HG03571 (cell line): ENCODE data around the gene C1orf174.

ENCODE experiments used
- ATAC-seq: cut with Tn5 transposase; IDR thresholded peaks from one replicate; pipeline ENCODE4 v1.9.1; 2021; ENCODE audit not compliant: unreplicated experiment

The C1orf174 gene

DNA sequence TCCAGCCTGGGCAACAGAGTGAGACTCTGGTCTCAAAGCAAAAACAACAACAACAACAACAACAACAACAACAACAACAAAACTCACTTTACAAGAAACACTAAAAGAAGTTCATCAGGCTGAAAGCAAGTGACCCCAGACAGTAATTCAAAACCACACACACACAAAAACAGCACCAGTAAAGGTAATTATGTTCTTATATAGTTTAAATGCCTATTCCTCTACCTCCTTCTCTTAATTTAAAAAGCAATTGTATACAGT lies 1.7 kb downstream of the C1orf174 start:
- no peak for ATAC-seq

DNA sequence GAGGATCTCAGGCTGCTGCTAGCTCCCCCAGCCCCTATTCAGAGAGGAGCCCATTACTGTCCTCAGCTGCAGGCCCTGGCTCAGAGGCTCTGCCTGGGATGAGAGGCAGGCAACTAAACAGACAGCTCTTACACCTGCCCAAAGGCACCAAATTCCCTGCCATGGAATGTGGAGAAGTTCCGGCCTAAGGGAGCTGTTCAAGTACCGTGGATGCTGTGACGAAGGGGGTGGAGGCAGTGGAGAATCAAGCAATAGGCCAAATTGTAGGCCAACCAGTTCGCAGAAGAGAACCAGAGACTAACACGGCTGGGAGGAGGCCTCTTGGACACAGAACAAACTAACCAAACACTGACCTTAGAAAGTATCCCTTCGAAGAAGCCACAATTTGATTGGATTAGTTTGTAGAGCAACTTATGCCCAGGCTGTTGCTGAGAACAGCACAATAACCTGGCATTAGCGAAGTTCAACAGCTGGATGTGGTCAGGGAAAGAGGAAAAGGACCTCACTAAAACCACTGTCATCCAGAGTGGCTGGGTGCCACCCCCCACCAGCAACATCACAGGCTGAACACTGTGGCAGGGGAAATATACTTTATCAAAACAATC lies 3.6 kb downstream of the C1orf174 start:
- ATAC-seq = no peak

DNA sequence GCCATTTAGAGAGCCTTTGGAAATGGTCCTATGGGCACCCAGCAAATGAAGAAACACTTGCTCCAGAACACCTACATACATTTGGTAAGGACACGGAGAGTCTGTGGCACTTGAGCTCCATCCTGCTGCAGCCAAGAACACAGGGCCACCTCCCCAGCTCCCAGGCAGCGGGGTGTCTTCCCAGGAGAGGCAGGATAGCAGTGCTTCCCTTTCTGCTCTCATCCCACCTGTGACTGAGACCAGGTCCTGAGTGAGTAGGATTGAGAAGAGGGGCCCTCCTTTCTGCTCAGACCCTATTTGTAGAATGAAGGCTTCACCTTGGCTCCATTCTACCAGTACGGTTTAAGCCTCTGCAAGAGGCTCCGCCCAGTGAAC lies 4.1 kb downstream of the C1orf174 start:
- ATAC-seq = no peak

DNA sequence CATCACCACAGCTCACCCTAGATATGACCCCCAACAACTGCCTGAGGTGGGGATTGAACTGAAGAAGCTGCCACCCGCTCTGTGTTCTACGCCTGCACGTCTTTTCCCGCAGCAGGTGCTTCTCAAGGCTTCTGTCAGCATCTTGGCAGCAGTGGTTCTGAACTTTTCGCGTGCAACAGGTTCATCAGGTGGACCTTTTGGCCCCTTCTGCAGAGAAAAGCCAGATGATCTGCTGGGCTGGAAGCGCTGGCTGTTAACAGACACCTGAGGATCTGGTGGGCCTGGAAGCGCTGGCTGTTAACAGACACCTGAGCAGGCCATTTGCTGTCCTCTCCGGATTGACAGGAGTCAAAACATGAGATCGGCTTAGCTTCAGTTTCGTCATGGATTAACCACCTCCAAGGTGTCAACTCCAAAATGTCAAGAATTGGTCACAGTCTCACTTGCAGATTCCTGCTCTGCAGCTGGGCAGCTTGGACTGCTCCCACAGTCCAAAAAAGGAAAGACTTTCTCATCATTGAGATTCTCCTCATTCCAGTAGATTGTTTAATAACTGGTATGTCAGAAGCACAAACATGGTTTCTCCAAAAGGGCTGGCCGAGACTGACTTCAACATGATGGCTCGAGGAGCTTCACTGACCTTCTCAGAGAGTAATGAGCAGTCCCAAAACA lies 4.7 kb downstream of the C1orf174 start:
- ATAC-seq = no peak

DNA sequence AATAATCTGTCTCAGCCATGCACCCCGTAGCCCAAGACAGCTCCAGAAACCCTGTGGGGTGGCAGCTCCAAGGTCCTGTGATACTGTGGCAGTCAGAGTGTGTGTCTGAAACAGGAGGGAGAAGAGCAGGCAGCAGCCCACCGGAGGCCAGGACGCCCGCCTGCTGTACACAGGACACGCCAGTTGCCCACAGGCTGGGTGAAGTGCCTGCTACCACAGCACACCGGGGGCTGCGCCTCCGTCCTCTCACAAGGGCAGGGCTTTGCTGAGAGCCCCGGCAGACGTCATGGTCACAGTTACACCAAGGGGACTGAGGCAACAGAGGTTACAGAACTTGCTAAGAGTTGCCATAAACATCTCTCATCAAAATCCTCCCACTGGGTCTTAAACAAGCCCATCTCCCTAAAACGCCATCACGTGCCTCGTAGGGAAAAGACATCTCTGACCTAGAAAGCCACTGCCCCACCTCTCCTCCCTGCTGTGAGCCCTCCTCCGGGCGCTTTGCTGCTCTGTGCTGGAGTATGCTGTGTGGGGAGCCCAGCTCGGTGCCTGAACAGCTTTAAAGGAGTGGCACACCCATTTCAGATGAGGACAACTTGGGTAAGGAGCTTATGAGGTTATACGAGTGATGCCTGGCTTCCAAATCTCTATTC lies 5.3 kb downstream of the C1orf174 start:
- ATAC-seq = no peak

DNA sequence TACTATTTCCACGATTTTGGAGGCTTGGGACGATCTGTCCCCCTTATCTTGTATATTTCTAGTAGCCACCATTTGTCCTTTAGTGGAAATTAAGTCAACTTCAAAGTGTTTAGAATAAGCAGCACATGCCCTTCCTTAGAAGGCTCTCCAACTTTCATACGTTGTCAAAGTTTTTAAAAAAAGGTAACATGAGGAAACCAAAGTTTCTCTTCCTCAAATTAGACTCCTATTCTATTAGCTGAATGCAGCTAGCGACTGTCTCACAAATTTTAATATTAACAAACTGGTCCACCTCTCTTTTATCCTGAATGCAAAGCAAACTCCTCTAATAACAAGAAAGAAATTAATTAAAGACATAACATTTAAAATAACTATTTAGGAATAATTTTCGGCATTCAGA lies 6.9 kb downstream of the C1orf174 start:
- ATAC-seq = no peak

DNA sequence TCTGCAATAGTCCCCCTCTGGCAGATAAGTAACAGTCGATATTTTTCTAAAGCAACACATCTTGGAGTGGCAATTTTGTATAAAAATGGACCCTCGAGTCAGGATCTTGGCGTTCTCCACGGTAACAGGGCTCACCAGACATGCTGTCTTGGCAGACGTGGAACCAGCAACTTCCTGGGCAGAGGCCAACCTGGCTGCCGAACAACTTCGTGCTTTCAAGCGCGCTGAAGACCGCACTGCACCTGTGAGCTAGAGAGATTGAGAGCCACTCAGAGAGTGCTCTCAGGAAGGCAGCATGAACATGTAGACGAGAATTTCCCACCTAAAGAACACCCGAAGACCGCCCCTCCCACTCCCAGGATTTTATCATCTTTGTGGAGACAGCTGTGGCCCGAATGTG lies 7.3 kb downstream of the C1orf174 start:
- no peak for ATAC-seq

DNA sequence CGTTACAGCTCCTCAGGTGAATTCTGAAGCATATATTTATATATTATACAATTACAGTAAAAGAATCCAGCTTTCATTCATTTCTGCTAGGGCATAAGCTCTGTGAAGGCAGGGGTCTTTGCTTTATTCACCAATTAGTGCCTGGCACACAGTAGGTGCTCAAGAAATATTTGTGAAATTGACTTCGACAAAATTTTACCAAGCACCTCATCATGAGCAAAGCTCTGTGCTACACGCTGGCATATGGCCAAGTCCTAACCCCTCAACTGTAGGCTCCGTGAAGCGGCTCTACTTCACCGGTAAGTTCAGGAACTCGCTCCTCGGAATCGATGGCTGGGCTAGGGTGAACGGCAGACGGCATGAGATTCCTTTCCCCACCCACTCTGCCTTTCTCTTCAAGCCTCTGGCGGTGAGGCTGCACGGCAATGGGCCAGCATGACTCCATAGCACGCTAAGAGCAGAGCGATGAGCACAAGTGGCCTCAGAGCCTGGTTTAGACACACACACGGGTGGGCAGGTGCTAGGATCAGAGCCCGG lies 8.7 kb downstream of the C1orf174 start:
- no peak for ATAC-seq

DNA sequence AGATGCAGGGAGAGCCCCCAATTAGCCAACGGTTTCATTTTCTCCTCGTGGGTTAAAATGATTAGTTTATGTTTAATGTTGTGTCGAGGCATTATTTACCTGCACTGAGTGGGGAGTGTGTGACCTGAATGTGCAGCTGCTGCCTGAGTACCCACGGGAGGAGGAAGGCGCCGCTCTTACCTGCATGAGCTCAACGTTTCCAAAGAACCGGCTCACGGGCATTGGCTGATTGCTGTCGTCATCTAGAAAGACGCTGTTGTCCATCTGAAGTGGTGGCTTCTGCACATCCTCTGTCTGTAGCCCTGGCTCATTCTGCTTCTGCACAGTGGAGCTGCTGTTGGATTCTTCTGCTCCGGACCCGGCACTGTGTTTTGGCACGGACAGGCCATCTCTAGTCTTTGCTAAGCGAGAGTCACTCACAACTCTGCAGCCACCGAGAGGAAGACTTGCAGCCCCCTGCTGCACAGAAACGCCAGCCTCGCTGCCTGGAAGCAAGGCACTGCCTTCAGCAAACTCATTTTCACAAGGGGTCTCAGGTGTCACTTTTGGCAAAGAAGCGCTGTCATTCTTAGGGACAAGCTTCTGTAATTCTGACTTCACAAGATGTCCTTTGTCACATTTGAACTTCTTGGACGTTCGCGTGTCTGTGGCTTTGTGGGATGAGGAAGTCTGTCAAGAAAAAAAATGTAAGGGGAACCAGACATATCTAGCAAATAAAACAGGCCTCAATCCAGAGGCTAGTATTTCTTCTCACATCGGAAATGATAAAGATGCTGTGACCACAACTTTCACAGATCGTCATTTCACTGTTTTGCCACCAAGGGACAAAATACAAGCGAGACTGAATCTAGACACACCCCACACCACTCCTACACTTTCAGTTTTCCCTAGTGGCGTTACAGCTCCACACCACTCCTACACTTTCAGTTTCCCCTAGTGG lies 9.4 kb downstream of the C1orf174 start:
- ATAC-seq = no peak

DNA sequence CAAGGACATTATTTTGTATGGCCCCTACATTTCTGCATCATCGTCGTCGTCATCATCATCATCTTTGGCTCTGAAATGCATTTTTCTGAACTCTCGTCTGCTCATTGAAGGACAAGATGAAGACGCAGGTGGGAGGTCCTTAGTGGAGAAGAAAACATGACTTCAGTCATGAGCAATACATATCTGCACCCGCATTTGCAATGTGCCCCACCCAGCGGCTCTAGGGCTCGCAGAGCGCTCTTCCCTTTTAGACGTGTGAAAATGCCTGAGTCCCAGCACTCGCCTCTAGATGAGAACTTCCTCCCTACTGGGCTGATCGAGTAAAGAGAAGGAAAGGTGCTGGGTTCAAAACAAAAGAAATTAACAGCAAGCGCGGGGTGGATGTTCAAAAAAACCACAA lies 10.1 kb downstream of the C1orf174 start:
- no peak for ATAC-seq

DNA sequence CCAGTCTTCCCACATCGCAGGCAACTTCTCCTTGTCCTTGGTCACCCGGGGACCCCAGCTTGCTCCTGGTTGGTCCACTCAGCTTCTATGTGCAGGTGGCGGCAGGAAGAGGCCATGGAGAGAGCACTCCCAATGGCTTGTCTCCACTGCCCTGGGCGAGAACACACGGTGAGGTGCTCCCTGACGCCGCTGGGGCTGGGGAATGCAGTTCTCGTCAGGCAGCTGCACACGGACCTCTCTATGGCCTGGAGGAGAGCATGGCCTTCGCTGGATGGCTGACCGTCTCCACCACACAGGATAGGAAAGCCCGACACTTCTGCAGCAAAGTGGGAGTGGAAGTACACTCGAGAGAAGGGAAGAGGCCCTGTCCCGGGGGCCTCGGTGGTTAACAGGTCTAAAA lies 11.8 kb downstream of the C1orf174 start:
- ATAC-seq = no peak

DNA sequence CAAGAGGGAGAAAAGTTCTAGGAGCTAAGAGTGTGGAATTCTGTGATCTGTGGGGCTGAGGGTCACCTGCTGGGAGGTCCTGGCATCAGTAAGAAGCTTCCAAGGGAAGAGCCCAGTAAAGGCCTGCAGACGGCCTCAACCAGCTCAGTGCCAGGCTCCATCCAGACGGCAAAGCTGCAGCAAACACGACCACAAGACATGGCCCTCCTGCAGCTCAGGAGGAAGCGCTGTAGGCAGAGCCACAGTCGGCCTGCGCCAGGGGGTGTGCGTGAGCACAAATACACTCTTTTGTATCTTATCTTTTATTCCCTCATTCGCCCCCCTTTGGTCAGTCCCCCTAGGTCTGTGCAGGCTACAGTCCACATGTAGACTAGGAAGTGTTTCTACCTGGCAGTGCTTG lies 13.4 kb downstream of the C1orf174 start:
- no peak for ATAC-seq

DNA sequence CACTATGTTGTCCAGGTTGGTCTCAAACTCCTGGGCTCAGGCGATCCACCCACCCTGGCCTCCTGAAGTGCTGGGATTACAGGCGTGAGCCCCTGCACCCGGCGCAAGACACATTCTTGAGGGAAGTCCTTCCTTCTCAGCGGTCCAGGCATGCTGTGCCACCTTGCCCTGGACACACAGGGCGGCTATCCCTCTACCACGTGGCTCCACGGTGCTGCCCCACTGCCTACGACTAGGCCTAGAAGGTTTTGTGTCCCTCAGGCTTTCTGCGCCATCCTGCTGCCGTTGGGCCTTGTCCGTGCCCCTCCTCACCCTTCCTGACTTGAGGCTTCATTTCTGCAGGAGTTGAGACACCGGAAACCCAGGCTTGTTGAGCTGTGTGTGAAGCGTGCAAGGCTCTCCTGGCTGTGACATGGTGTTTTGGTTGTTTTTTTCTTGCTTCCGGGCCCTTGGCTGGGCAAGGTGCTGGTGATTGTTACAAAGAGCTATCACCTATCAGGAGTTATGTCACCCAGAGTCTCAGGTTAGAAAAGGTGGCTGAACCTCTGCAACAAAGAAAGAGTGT lies 13.9 kb downstream of the C1orf174 start:
- no peak for ATAC-seq

DNA sequence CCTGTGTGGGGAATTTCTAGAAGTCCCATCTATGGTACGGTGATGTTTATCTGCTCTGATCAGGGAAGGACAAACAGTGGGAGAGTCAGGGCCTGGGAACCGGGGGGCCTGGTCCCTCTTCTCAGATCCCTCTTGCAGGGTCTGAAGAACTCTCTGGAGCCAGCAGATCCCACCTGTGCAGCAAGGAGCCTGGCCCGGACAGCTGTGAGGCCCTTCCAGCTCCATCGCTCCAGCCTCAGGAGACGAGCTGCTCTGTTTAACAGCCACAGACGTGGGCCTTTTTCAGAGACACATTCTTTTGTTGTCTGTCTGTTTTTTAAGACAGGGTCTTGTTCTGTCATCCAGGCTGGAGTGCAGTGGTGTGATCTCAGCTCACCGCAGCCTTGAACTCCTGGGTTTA lies 14.5 kb downstream of the C1orf174 start:
- no peak for ATAC-seq

DNA sequence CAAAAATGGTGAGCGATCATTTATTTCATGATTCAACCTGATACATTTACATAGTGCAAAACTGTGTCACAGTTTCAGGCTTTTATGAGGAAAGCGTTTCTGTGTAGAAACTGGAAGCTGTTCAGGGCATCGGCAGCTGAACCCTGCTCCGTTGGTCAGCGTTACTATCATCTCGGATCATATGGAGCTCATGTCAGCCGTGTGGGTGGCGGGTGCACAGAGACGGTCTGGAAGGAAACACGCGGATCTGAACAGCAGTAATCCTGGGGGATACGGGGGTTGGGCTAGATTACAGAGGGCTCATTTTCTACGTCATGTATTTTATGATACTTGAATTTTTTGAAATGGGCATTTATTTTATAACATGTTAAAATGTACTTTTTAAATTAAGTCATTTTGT lies 15.1 kb downstream of the C1orf174 start:
- ATAC-seq = no peak

DNA sequence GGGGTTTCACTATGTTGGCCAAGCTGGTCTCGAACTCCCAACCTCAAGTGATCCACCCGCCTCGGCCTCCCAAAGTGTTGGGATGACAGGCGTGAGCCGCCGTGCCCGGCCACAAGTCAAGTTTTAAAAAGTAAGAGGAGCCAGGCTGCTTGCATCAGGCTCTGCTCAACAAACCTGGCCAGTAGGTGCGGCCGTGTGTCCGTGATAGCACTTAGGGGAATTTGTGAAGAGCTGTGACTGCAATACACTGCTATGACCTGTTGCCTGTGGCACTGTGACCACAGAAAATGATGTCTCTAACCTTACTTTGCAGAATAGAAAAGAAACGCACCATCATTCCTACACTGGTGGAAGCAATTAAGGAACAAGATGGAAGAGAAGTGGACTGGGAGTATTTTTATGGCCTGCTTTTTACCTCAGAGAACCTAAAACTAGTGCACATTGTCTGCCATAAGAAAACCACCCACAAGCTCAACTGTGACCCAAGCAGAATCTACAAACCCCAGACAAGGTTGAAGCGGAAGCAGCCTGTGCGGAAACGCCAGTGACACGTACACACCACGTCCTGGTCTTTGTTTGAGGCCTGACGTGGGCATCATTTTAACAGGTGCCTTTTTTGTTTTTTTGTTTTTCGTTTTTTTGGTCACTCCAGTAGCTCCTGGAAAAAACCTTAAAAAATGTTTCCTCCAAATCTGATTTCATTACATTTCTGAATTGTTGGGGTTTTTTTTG lies 16.7 kb downstream of the C1orf174 start:
- ATAC-seq = no peak

DNA sequence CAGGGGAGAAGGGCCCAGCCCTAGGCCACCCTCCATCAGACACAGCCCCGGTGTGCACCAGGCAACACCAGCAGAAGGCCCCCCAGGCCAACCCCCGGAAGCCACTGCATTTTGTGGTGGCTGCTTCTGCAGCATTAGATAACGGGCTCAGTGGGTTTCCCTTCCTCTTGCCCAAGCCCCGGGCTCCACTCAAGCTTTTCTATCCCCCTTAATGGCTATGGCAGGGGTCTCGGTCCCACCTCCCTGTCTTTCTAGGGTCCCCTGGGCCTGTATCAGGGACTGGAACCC lies 18.9 kb downstream of the C1orf174 start:
- no peak for ATAC-seq

DNA sequence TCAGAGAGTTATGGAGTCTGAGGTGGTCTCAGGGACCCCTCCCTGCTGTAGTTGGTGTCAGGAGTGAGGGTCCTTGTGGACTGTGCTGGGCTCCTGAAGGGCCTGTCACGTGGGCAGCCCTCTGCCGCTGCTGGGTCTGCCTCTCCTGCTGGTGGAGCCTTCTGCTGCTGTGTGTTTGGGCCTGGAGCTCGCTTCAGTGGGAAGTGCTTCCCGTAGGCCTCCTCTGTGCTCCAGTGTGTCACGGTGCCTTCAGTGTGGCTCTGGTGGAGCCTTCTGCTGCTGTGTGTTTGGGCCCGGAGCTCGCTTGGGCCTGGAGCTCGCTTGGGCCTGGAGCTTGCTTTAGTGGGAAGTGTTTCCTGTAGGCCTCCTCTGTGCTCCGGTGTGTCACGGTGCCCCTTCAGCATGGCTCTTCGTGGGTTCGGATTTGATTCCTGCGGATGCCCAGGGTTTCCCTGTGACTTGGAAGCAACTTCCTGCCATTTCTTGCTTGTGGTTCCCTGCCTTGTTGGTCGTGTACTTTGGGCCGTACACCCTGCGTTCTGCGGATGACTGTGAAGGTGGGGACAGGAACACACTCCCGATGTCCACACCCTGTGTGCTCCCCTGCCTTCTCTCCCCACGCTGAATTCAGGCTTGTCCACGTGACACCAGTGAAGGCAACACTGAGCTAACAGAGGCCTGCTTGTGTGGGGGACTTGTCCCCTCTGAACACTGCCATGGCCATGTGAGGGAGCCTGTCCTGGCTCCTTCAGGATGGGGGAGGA lies 19.5 kb downstream of the C1orf174 start:
- ATAC-seq = no peak

DNA sequence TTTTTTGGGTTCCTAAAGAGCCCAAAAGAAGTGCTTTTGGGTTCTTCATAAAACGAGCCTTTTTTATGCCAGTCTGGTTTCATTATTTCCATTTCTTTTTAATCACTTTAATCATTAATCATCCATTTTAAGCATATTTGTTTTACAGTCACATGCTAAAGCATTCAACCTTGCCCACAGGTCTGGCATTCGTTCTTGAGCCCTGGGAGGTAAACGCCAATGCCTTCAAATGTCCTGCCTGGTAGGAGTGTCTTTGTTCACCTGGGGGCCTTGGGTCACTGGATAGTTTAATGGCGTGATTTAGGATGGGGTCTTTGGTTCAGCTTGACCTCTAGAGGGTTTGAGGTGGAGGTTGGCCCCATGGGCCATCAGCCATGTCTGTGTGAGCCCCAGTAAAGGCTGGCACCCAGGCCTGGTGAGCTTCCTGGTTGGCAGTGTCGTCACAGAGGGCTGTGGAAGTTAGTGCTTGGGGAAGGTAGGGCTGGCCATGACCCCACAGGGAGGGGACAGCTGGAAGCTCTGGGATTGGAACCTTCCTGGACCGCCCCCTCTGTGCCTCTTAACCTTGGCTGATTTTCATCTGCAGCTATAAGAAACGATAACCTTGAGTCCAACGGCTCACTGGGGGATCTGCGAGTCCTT lies 20.2 kb downstream of the C1orf174 start:
- no peak for ATAC-seq

DNA sequence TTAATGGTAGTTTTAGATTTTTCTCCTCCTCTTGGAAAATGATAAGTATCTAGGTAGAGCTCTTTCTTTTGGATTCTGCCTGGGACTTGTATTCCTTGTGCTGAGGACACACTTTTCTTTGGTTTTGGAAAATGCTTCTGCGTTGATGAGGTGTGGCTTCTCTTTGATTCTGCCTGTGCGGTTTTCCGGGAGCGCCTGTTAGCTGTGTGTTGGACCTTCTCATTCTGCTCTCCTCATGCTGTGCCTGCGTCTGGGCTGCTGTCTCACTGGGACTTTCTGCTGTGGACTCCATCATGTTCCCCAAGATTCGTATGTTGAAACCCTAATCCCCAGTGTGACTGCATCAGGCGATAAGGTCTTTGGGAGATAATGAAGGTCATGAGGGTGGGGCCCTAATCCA lies 21.0 kb downstream of the C1orf174 start:
- no peak for ATAC-seq
